Measurements from ENCODE around the gene UTS2. TPM values are rescaled to one million over a fixed set of nuclear protein-coding genes. Genes with fewer than 3 reads are reported as not detected.
A peak's percentile ranks its signal among the peaks of the same experiment; 100 is the strongest.

UTS2 gene
- total RNA-seq, 1 experiment from 2014 or later: not detected

GRCh38 chr1:7808253-7808844 is 44.5 kb downstream of the UTS2 start:
- DNase-seq (ENCODE audit: unreplicated experiment): peak; percentile 44
- Mint-ChIP-seq H3K27ac (ENCODE audit: low read depth, unreplicated experiment) (no peak overlapping the region), H3K36me3 (ENCODE audit: insufficient read depth, unreplicated experiment) (no peaks in the 10 kb centered on the region), H3K4me3 (ENCODE audit: unreplicated experiment) (no peak overlapping the region), H3K27me3 (ENCODE audit: insufficient read depth, unreplicated experiment) (no peaks in the 10 kb centered on the region), H3K9me3 (ENCODE audit: unreplicated experiment) (peaks cover 7% of the 10 kb centered on the region), H3K4me1 (ENCODE audit: insufficient read depth, unreplicated experiment) (no peaks in the 10 kb centered on the region)
- no TSS peak for BruUV-seq (replicated peaks)
- intact Hi-C loops (cut with micrococcal nuclease): loop anchor here (1.0 kb wide), 2 partner anchors 94 to 167 kb away; no protein-coding TSS in a partner anchor
- CTCF ChIA-PET: interaction anchor here (0.7 to 1.6 kb wide), 8 partner anchors 13 to 140 kb away, joined by 3 to 9 read pairs (median 4); no protein-coding TSS in a partner anchor
- POLR2A ChIA-PET: interaction anchor here (0.9 kb wide), 1 partner anchor 94 kb away, joined by 3 read pairs; no protein-coding TSS in a partner anchor
- peak; percentile 60 for TF ChIP-seq CTCF (IDR thresholded peaks at IDR 0.05; ENCODE audit: unreplicated experiment)

- no peaks in the 10 kb centered on the region for H3K27me3 Mint-ChIP-seq (ENCODE audit: insufficient read depth, unreplicated experiment)
- DNase-seq (ENCODE audit: unreplicated experiment): no peak
- BruUV-seq (replicated peaks): no TSS peak
- POLR2A ChIA-PET: no interaction called here
- H3K27ac Mint-ChIP-seq (ENCODE audit: low read depth, unreplicated experiment): no peak overlapping the region
- no peaks in the 10 kb centered on the region for H3K36me3 Mint-ChIP-seq (ENCODE audit: insufficient read depth, unreplicated experiment)
- H3K9me3 Mint-ChIP-seq (ENCODE audit: unreplicated experiment): no peaks in the 10 kb centered on the region
- H3K4me1 Mint-ChIP-seq (ENCODE audit: insufficient read depth, unreplicated experiment): no peaks in the 10 kb centered on the region
- intact Hi-C loops (cut with micrococcal nuclease): no loop called here
- no peak for TF ChIP-seq CTCF (IDR thresholded peaks at IDR 0.05; ENCODE audit: unreplicated experiment)
- H3K4me3 Mint-ChIP-seq (ENCODE audit: unreplicated experiment): no peak overlapping the region
- CTCF ChIA-PET: interaction anchor here (0.6 kb wide), 1 partner anchor 992 kb away, joined by 4 read pairs; no protein-coding TSS in a partner anchor
Observed at GRCh38 chr1:7805460-7805859, 47.4 kb downstream of the UTS2 start.

Other genes with a start within 250 kb of the UTS2 start
- 58.6 and 79.6 TPM in 2 replicates for gene VAMP3, start 81.8 kb downstream of the UTS2 start, total RNA-seq (2022)
- gene PER3, start 68.8 kb downstream of the UTS2 start, total RNA-seq (2022): 0.84 and 1.9 TPM in 2 replicates
- 0.98 and 2.7 TPM in 2 replicates for gene TNFRSF9, start 87.8 kb upstream of the UTS2 start, total RNA-seq (2022)
- gene PARK7, start 108.6 kb upstream of the UTS2 start, total RNA-seq (2022): 419 and 450 TPM in 2 replicates
- 86.4 and 111 TPM in 2 replicates for gene ERRFI1, start 173.2 kb upstream of the UTS2 start, total RNA-seq (2022)